Measurements from ENCODE around the gene TRIM64C.
"Not testable (repeated sequence)": the region's sequence is repeated elsewhere in the genome, so short reads cannot be mapped to it uniquely, and the experiment has no call there.

The TRIM64C gene, protein sequence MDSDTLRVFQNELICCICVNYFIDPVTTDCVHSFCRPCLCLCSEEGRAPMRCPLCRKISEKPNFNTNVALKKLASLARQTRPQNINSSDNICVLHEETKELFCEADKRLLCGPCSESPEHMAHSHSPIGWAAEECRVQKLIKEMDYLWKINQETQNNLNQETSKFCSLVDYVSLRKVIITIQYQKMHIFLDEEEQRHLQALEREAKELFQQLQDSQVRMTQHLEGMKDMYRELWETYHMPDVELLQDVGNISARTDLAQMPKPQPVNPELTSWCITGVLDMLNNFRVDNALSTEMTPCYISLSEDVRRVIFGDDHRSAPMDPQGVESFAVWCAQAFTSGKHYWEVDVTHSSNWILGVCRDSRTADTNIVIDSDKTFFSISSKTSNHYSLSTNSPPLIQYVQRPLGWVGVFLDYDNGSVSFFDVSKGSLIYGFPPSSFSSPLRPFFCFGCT
- 0 reads per million in 4 experiments for total RNA-seq

DNA sequence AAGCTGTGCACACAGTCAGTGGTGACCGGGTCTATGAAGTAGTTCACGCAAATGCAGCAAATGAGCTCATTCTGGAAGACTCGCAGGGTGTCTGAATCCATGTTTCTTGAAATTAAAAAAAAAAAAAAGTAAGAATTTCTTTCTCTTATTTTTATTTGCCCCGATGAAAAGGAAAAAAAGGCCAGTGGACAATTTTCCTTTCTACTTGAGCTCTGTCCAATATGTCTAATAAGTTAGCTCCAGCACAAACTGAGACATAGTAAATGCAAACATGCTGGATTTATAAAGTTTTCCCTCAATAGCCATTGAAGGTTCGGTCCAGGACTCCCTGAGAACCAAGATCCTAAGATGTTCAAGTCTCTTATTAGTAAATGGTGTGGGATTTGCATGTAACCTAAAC, at the start of gene TRIM64C:
TRIM64C (minus strand) TSS at position 101 of the 400 bp plus-strand sequence; CDS start at position 101, 0 bp downstream.
- DNase-seq: not testable (repeated sequence)

DNA sequence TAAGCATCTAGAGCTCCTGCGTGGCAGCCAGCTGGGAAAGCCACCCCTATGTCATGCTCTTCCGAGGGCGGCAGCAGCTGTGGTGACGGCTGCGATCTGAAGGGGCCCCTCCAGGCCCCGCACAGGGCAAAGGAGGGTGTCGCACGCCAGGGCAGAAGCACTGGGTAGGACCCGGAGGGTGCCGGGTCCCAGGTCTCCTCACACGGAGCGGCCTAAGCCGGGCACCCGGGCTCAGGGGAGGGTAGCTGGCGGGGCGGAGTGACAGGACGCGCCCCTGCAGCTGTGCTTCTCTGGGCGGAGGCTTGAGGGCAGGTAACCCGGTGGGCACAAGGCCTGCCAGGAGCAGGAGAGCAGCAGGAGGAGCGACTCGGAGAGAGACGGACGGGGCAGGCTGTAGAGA, 43.4 kb upstream of the TRIM64C start:
- DNase-seq: not testable (repeated sequence)

DNA sequence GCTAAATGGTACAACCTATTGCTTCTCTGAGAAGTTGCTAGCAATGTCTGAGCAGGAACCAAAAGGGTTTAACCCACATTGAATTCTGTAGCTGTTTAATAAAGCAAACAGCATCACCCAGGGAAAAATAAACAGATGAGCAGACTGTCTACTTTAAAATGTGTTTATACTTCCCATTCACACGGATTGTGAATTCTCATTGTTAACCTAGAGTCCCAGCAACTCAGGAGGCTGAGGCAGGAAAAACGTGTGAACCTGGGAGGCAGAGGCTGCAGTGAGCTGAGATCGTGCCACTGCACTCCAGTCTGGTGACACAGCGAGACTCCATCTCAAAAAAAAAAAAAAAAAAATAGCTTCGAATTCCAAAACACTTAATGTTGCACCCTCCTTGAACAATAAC, 11.0 kb upstream of the TRIM64C start:
- DNase-seq: not testable (repeated sequence)

DNA sequence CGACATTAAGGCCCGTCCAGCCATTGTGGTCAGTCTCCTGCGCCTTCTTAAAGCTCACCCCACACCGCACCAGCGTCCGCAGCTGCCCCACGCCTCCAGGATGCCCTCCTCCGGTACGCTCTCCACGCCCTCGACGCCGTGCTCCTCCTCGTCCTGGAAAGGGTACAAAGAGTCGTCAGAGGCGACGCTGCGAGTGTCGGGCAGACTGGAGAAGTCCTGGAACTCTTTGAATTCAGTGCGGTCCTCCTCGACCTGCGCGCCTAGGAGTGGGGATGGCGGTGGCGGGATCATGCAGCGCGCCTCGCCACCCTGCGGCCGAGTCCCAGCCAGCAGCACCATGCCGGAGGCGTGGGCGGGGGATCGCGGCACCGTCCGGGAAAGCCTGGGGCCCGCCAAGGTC, 9.1 kb downstream of the TRIM64C start:
- DNase-seq: not testable (repeated sequence)

DNA sequence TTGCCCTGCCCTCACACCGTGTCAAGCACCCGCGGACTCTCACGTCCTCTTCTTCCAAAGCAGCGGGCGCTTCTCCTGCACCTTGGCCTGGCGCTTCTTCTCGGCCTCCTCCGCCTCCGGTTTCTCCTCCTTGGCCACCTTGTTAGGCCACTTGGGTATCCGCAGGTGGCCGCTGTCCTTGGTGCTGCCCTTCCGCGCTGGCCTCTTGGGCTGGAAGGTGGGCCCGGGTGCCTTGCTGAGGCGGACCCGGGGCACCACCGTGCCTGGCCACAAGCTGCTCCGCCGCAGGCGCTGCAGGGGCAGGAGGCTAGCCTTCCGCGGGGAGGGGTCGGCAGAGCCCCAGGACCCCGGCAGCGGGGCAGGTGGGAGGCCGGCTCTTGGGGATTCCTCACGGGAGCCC, 10.7 kb downstream of the TRIM64C start:
- DNase-seq: not testable (repeated sequence)

DNA sequence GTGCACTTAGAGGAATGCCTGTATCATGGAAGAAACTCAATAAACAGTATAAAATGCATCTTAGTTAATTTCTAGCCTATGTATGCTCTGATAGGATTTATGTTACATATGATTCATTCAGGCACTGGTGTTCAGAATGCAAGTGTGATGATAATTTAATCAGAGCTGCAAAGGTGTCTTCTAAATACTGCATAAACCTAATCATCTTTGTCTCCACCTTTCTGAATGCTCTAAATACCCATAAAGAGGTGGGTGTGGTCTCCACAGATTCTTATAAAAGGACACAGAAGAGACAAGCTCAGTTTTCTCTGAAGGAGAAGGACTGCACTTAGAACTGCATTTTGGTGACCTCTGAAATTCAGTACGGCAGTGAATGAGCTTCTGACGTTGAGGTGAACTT, 30.4 kb downstream of the TRIM64C start, which contains the start of gene TRIM49B:
TRIM49B (plus strand) TSS at position 301 of the 400 bp plus-strand sequence. CDS start 2,777 bp downstream, outside the sequence.
- DNase-seq: not testable (repeated sequence)

All from effector CD8-positive, alpha-beta T cell (primary cell).